ENCODE data around the gene ISLR. TPM values are rescaled to one million over a fixed set of nuclear protein-coding genes. Genes with fewer than 3 reads are reported as not detected.

Gene ISLR
- total and polyA plus RNA-seq, 2 of the 4 experiments (the other 2 are of a cell fraction) = under 0.01 to 0.79 TPM

DNA sequence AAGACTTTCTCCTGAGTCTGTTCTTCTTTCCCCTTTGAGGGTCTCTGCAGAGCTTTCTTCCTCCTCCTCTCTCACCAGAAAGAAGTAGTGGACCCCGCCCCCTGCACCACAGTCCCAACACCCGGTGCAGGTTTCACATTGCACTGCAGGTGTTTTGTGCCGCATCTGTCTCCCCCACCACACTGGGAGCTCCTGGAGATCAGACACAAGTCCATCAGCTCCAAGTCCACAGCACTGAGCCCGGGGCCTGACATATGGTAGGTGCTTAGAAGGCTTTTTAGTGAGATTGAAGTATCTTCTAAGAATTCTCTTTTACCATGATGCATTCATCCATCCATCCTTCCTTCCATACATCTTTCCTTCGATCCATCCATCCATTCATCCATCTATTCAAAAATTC lies 19.2 kb downstream of the ISLR start:
- no peaks in the 10 kb centered on the region for H3K9me3 ChIP-seq (ENCODE audit: control insufficient read depth, insufficient read depth, low read length)
- no peak overlapping the region for H3K14ac ChIP-seq (replicated peaks; ENCODE audit: low read depth, low read length)
- H4K5ac ChIP-seq (ENCODE audit: low read depth, low read length) = no peak overlapping the region
- H2AK9ac ChIP-seq (replicated peaks; ENCODE audit: low read depth, low read length, poor library complexity) = no peak overlapping the region
- no peak overlapping the region for H3K4ac ChIP-seq (ENCODE audit: low read depth, low read length)
- H2AK5ac ChIP-seq (ENCODE audit: low read depth, low read length) = no peak overlapping the region
- no peak overlapping the region for H4K91ac ChIP-seq (ENCODE audit: insufficient read depth, low read depth, low read length)
- H3K27ac ChIP-seq (ENCODE audit: insufficient read depth, low read length) = no peak overlapping the region
- H3K9me1 ChIP-seq (ENCODE audit: insufficient read depth, low read length) = peaks cover 21% of the 10 kb centered on the region
- dilution Hi-C loops (cut with HindIII; ENCODE audit: low sequenced_read_pairs, unreplicated experiment) = no loop called here
- no peak overlapping the region for H3K4me2 ChIP-seq (ENCODE audit: low read depth, low read length)
- ChIA-PET CTCF (no interaction called here), POLR2A (ENCODE audit: unreplicated experiment) (no interaction called here)
- H3K56ac ChIP-seq (ENCODE audit: extremely low read depth, insufficient read depth, low read length) = no peak overlapping the region
- H3K9ac ChIP-seq (ENCODE audit: low read depth, low read length) = no peak overlapping the region
- no peak overlapping the region for H2AFZ ChIP-seq (replicated peaks; ENCODE audit: low read length, poor library complexity)
- H3K18ac ChIP-seq (ENCODE audit: low read depth, low read length) = no peak overlapping the region
- no peak overlapping the region for H2BK15ac ChIP-seq (ENCODE audit: low read depth, low read length)
- H3K79me1 ChIP-seq (ENCODE audit: low read depth in 1 of 2, low read length in 2 of 2) = no peaks in the 10 kb centered on the region
- no TSS peak for BruUV-seq (replicated peaks)
- in situ Hi-C loops (cut with MboI; ENCODE audit: low sequenced_read_pairs) = no loop called here
- peaks cover 6% of the 10 kb centered on the region for H3K27me3 ChIP-seq (ENCODE audit: control insufficient read depth, insufficient read depth, low read length)
- no peak overlapping the region for H2BK20ac ChIP-seq (ENCODE audit: low read depth, low read length)
- WGBS, 2 experiments (ENCODE audit: extremely low coverage in 2 of 2, insufficient read length in 1 of 2) = 100% methylated on average over 1 of the region's 5 CpGs
- DNase-seq = no peak
- H4K20me1 ChIP-seq (ENCODE audit: insufficient read depth, low read length) = peaks cover 8% of the 10 kb centered on the region; the same call in 1 of the 2 replicates
- peaks cover 13% of the 10 kb centered on the region for H3K4me1 ChIP-seq (ENCODE audit: control insufficient read depth, insufficient read depth, low read length)
- H2BK120ac ChIP-seq (ENCODE audit: low read depth, low read length) = no peak overlapping the region
- H3K23ac ChIP-seq (ENCODE audit: low read depth, low read length) = no peak overlapping the region
- no peak overlapping the region for H4K8ac ChIP-seq (ENCODE audit: low read depth in 2 of 2, low read length in 2 of 2)
- ATAC-seq (ENCODE audit: low read depth) = no peak
- intact Hi-C loops (cut with micrococcal nuclease) = no loop called here
- H3K36me3 ChIP-seq (ENCODE audit: control insufficient read depth, insufficient read depth, low read length) = no peaks in the 10 kb centered on the region
- H3K4me3 ChIP-seq (ENCODE audit: insufficient read depth, low read depth, low read length) = no peak overlapping the region
- H2BK5ac ChIP-seq (ENCODE audit: low read depth, low read length, poor library complexity, severe bottlenecking) = no peak overlapping the region
- TF ChIP-seq USF2 (IDR thresholded peaks at IDR 0.05; ENCODE audit: low read depth, low read length) (no peak), BHLHE40 (IDR thresholded peaks at IDR 0.05; ENCODE audit: low read depth, low read length) (no peak), CEBPB (IDR thresholded peaks at IDR 0.05; ENCODE audit: low read depth, low read length) (no peak), FOS (IDR thresholded peaks at IDR 0.05; ENCODE audit: low read depth, low read length) (no peak), MAFK (IDR thresholded peaks at IDR 0.05; ENCODE audit: low read depth, low read length) (no peak), MXI1 (IDR thresholded peaks at IDR 0.05; ENCODE audit: borderline replicate concordance, low read depth, low read length) (no peak), RAD21 (IDR thresholded peaks at IDR 0.05; ENCODE audit: low read length) (no peak), ELK1 (IDR thresholded peaks at IDR 0.05; ENCODE audit: borderline replicate concordance, low read depth, low read length) (no peak), RFX5 (IDR thresholded peaks at IDR 0.05; ENCODE audit: low read depth, low read length) (no peak), NFE2L2 (IDR thresholded peaks at IDR 0.05; ENCODE audit: low read depth, low read length) (no peak), MAZ (IDR thresholded peaks at IDR 0.05; ENCODE audit: borderline replicate concordance, low read depth, low read length) (no peak), SMC3 (IDR thresholded peaks at IDR 0.05; ENCODE audit: low read depth, low read length) (no peak)
